ENCODE data around the gene USH2A. TPM values are rescaled to one million over a fixed set of nuclear protein-coding genes. Genes with fewer than 3 reads are reported as not detected.

The USH2A gene
- total RNA-seq, 3 donors from 2014 or later, result 0.03 to 0.17 TPM; not detected in 1

DNA sequence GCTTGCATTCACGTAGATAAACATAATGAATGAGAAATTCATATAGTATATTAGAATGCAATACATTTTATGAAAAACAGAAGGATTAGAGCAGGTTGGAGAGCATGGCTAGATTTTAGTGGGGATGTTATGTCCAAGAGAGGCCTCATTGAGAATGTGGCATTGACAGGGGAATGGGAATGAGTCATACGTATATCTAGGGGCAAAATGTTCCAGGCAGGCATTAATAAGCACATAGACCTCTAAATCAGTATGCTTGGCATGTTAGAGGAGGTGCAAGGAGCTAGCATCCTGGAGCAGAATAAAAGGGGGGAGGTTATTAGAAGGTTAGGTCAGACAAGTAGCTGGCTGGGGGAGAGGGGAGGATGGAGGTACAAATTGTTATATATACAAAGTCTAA, 93.0 kb downstream of the USH2A start:
- Histone ChIP-seq H3K4me3 (no peak overlapping the region), H3K4me1 (ENCODE audit: low read depth) (no peaks in the 10 kb centered on the region), H3K36me3 (ENCODE audit: low read depth) (no peaks in the 10 kb centered on the region), H3K9me3 (no peaks in the 10 kb centered on the region)
- TF ChIP-seq, protein P1, sequence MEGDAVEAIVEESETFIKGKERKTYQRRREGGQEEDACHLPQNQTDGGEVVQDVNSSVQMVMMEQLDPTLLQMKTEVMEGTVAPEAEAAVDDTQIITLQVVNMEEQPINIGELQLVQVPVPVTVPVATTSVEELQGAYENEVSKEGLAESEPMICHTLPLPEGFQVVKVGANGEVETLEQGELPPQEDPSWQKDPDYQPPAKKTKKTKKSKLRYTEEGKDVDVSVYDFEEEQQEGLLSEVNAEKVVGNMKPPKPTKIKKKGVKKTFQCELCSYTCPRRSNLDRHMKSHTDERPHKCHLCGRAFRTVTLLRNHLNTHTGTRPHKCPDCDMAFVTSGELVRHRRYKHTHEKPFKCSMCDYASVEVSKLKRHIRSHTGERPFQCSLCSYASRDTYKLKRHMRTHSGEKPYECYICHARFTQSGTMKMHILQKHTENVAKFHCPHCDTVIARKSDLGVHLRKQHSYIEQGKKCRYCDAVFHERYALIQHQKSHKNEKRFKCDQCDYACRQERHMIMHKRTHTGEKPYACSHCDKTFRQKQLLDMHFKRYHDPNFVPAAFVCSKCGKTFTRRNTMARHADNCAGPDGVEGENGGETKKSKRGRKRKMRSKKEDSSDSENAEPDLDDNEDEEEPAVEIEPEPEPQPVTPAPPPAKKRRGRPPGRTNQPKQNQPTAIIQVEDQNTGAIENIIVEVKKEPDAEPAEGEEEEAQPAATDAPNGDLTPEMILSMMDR (IDR thresholded peaks at IDR 0.05), result no peak
- ATAC-seq, result no peak
- no peak for DNase-seq
- intact Hi-C loops (cut with DNase I, micrococcal nuclease), result no loop called here

DNA sequence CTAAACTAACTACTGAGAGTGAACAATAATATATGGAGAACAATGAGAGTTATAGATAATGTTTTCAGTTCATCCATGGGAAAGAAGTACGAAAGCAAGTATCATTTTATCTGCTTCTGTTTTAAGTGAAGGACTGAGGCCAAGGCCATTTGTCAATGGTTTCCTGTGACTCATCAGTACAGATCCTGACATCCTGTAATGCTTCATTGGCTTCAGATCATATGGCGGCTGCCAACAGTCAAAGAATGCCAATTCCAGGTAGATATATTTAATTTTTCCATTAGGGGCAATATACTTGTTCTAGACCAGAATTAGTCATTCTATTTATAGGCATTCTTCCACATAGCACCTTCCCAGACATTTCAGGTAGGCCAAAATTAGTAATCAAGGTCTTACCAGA, 97.3 kb downstream of the USH2A start:
- intact Hi-C loops (cut with DNase I, micrococcal nuclease), result no loop called here
- DNase-seq (no peak), ATAC-seq (no peak)
- Histone ChIP-seq H3K9me3 (no peaks in the 10 kb centered on the region), H3K4me3 (no peak overlapping the region), H3K4me1 (ENCODE audit: low read depth) (no peaks in the 10 kb centered on the region), H3K36me3 (ENCODE audit: low read depth) (no peaks in the 10 kb centered on the region)
- TF ChIP-seq, protein P1 (IDR thresholded peaks at IDR 0.05), result no peak

DNA sequence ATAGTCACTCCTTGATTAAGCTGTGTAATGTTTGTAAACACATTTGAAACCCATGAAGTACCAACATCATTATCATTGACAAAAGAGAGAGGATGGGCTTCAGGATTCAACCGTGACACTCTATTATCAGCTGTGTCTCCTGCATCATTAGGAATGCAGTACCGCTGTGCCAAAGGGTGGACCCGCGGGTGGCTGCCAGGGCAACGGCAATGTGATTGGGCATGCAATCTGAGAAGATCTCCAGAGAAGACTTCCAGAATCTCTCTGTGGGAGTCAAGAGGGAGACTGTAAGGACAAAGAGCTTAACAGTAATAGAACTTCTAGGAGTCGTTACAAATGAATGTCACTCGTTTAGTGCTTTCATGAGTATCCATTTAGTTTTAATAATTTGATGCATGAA, 97.9 kb downstream of the USH2A start:
- no peak for ATAC-seq
- Histone ChIP-seq H3K4me1 (ENCODE audit: low read depth) (no peaks in the 10 kb centered on the region), H3K36me3 (ENCODE audit: low read depth) (no peaks in the 10 kb centered on the region), H3K9me3 (no peaks in the 10 kb centered on the region), H3K4me3 (no peak overlapping the region)
- intact Hi-C loops (cut with DNase I, micrococcal nuclease), result no loop called here
- TF ChIP-seq, protein P1 (IDR thresholded peaks at IDR 0.05), result no peak
- no peak for DNase-seq

DNA sequence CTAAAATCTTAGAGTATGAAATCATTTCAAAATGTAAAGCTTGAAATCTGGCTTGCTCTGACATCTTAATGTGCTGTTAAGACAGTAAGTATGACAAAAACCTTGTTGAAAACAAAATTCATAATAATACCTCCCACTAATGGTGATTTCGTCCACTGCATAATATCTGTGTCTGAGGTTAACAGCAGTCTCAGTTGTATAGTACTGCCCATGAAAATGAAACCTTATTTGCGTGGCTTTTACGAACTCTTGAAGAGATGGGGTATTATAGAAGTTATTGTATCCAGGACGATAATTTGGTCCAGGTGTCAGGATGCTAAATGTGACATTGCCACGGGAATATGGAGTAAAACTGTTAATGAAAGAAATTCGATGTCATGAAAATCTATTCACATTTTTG, 99.9 kb downstream of the USH2A start:
- DNase-seq, result no peak
- no peak for ATAC-seq
- TF ChIP-seq, protein P1 (IDR thresholded peaks at IDR 0.05), result no peak
- intact Hi-C loops (cut with DNase I, micrococcal nuclease), result no loop called here
- H3K4me3 ChIP-seq, result no peak overlapping the region
- no peaks in the 10 kb centered on the region for H3K36me3 ChIP-seq (ENCODE audit: low read depth)
- H3K4me1 ChIP-seq (ENCODE audit: low read depth), result no peaks in the 10 kb centered on the region
- no peaks in the 10 kb centered on the region for H3K9me3 ChIP-seq

DNA sequence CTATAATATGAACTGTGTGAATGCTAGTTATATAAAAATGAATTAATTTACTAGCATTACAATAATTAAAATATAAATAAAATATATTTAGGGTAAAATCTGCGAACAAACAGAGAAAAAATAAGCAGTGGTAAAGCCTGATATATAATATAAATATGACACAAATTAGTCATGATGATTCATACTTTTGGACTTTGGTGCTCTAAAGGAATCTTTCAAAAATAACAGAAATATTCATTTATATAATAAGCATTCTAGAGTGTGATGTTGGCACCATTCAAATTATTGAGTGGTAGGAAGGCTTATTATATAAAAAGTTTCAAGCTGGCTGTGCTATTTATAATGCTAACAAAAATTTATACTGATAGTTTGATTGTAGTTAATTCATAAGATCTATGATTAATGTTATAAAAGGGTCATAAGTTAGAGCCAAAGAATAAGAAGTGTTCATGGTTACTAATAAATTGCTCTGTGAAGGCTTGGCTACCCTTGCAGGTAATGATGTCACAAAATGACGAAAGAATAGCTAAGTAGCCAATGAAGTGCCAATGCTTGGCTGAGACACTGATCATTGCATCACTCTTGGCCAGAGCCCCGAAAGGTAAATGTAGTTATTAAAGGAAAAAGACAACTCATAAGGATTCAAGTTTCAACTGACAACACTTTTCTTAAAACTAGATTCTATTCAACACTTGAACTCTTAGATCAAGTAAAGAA, 108.7 kb downstream of the USH2A start:
- intact Hi-C loops (cut with DNase I, micrococcal nuclease), result no loop called here
- H3K4me1 ChIP-seq (ENCODE audit: low read depth), result no peaks in the 10 kb centered on the region
- TF ChIP-seq, protein P1 (IDR thresholded peaks at IDR 0.05), result no peak
- H3K36me3 ChIP-seq (ENCODE audit: low read depth), result no peaks in the 10 kb centered on the region
- no peak for DNase-seq
- ATAC-seq, result no peak
- H3K4me3 ChIP-seq, result no peak overlapping the region
- no peaks in the 10 kb centered on the region for H3K9me3 ChIP-seq
